ENCODE data around the gene CMIP.
"Not testable (repeated sequence)": the region's sequence is repeated elsewhere in the genome, so short reads cannot be mapped to it uniquely, and the experiment has no call there.

The CMIP gene

GRCh38 chr16:81572386-81573144 is 128.0 kb downstream of the CMIP start:
- no peak for DNase-seq

- DNase-seq: no peak
Observed at GRCh38 chr16:81573533-81574020, 129.0 kb downstream of the CMIP start.

GRCh38 chr16:81574168-81574567 is 129.6 kb downstream of the CMIP start:
- no peak for DNase-seq

GRCh38 chr16:81575307-81575706 is 130.7 kb downstream of the CMIP start:
- DNase-seq: no peak

- no peak for DNase-seq
Observed at GRCh38 chr16:81575834-81576233, 131.2 kb downstream of the CMIP start.

- DNase-seq: no peak
Observed at GRCh38 chr16:81576696-81577095, 132.1 kb downstream of the CMIP start.

GRCh38 chr16:81577272-81577671 is 132.7 kb downstream of the CMIP start:
- DNase-seq: not testable (repeated sequence)

GRCh38 chr16:81578076-81578475 is 133.5 kb downstream of the CMIP start:
- DNase-seq: no peak

GRCh38 chr16:81578636-81579413 is 134.2 kb downstream of the CMIP start:
- DNase-seq: no peak

GRCh38 chr16:81581107-81581506 is 136.5 kb downstream of the CMIP start:
- DNase-seq: no peak

GRCh38 chr16:81582655-81583441 is 138.2 kb downstream of the CMIP start:
- DNase-seq: peak; percentile 50

- DNase-seq: no peak
Observed at GRCh38 chr16:81583893-81584631, 139.5 kb downstream of the CMIP start.

- no peak for DNase-seq
Observed at GRCh38 chr16:81585785-81586184, 141.2 kb downstream of the CMIP start.

- DNase-seq: no peak
Observed at GRCh38 chr16:81586417-81586816, 141.8 kb downstream of the CMIP start.

- no peak for DNase-seq
Observed at GRCh38 chr16:81586977-81587625, 142.5 kb downstream of the CMIP start.

GRCh38 chr16:81587626-81588160 is 143.1 kb downstream of the CMIP start:
- no peak for DNase-seq

- DNase-seq: no peak
Observed at GRCh38 chr16:81588326-81589081, 143.9 kb downstream of the CMIP start.

- DNase-seq: no peak
Observed at GRCh38 chr16:81589975-81590650, 145.5 kb downstream of the CMIP start.

- no peak for DNase-seq
Observed at GRCh38 chr16:81590714-81591544, 146.3 kb downstream of the CMIP start.

- no peak for DNase-seq
Observed at GRCh38 chr16:81591545-81591870, 146.9 kb downstream of the CMIP start.

Data from femur (tissue), 1 donor.